Activated T-cell treated with anti-CD3 and anti-CD28 coated beads, Interleukin-2, amount 50 U/mL, for 1 hour (primary cell): ENCODE measurements around the gene SLC3A2.

Experiments
- DNase-seq: peaks from one replicate; pipeline ENCODE4 v3.0.0-alpha.2; 2020

Gene SLC3A2

DNA sequence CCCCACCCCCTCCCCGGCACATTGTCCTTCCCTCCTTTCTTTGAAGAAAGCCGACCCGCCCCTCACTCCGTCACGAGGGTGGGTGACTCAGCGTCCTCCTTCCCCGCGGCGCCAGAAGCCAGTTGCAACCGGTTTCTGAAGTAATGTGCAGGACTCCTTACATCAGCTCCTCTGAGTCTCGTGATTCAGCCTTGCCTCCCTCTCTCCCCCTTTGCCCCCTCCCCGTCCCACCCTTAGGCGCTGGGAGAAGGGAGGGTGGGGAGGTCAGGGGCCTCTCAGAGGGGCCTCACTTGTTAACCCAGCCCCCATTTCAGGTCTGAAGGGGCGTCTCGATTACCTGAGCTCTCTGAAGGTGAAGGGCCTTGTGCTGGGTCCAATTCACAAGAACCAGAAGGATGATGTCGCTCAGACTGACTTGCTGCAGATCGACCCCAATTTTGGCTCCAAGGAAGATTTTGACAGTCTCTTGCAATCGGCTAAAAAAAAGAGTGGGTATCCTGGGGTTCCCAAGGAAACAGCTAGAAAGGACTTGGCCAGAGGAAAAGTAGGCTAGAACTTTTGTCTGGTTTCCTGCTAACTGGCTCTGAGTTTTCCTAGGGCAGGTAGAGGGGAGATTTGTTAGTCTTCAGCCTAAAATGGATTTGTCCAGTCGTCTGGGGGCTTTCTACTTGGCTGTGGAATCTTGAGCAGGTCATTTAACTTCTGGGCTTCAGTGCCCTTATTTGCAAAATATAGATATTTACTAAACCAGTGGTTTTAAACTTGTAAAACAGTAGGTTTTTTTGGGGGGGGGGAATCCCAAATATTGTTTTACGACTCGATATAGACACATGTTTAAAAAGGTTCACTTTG lies 1.1 kb downstream of the SLC3A2 start:
- peak; percentile 92 for DNase-seq

DNA sequence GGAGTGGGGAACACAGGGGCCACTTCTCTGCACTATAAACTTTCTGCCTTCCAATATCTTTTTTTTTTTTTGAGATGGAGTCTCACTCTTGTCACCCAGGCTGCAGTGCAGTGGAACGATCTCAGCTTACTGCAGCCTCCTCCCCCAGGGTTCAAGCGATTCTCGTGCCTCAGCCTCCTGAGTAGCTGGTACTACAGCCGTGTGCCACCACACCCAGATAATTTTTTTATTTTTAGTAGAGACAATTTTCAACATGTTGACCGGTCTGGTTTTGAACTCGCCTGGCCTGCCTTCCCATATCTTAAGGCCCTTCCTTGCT lies 1.7 kb downstream of the SLC3A2 start:
- DNase-seq, result no peak

DNA sequence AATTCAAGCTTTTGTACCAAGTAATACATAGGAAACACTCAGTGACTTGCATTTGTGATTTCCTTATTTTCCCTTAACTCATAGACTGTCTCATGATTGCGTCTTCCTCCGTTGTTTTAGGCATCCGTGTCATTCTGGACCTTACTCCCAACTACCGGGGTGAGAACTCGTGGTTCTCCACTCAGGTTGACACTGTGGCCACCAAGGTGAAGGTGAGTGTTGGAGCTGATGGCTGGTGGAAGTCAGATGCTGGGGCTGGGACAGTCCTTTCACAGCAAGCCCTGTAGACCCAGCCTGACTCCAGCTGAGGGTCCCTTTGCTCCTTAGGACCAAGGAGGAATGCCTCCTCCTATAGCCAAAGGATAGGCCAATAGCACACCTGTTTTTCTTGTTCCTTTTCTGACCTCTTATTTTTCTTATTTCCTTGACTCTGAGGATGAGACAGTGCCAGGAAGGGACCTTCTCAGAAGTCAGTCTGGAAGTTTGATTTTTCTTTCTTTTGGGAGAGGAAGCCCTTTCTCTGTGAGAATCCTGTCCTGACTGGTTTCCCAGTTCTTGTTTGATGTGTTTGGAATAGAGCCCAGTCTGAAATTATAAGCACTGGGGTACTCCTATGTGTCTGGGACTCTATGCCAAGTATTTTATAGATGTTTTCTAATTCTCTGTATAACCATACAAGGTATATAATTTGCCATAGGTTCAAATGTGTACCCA lies 2.2 kb downstream of the SLC3A2 start:
- no peak for DNase-seq

DNA sequence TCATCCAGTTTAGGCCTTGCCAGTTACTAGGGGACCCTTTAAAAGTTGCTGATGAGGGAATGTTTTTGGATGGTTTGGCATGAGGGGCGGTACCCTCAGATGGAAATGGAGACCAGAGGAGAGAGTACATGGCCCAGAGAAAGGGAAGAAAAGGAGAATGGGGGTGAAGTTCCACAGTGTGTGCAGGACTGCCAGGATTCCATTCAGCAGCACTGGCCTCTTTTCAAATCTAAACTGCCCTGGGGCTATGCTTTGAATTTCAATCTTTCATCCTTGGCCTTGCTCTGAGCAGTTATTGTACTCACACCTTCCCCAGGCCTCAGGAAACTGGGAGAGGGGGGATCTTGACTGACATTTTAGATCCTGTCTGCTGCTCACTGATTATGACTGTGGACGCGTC lies 3.0 kb downstream of the SLC3A2 start:
- no peak for DNase-seq

DNA sequence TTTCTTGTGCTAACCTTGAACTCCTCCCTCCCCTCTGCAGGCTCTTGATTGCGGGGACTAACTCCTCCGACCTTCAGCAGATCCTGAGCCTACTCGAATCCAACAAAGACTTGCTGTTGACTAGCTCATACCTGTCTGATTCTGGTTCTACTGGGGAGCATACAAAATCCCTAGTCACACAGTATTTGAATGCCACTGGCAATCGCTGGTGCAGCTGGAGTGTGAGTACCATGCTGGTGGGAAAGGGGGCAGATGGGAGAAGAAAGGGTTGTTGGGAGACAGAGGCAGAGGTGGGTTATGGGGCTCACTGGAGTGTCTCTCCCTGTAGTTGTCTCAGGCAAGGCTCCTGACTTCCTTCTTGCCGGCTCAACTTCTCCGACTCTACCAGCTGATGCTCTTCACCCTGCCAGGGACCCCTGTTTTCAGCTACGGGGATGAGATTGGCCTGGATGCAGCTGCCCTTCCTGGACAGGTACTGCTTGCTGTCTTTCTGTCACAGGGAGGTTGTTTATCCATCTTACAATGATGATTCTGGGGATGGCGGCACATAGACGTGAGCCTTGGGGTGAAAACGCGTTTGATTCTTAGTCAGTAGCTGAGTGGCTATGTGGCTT lies 4.5 kb downstream of the SLC3A2 start:
- DNase-seq, result no peak

DNA sequence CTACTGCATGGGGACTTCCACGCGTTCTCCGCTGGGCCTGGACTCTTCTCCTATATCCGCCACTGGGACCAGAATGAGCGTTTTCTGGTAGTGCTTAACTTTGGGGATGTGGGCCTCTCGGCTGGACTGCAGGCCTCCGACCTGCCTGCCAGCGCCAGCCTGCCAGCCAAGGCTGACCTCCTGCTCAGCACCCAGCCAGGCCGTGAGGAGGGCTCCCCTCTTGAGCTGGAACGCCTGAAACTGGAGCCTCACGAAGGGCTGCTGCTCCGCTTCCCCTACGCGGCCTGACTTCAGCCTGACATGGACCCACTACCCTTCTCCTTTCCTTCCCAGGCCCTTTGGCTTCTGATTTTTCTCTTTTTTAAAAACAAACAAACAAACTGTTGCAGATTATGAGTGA lies 7.7 kb downstream of the SLC3A2 start:
- no peak for DNase-seq

DNA sequence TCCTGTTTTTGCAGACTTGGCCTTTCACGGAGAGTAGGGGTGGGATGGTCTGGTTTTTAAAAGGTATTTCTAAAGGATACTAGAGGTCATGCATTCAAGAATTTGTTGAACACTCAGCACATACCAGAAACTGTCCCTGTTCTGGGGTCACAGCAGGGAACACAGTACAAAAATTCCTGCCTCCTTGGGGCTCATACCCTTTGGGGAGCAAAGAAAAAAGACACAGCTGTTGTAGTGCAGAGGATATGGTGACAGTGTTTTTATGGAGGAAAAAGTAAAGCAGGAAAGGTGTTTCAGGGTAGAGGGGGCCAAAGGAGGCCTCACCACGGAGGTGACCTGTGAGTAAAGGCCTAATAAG lies 8.4 kb downstream of the SLC3A2 start:
- no peak for DNase-seq

DNA sequence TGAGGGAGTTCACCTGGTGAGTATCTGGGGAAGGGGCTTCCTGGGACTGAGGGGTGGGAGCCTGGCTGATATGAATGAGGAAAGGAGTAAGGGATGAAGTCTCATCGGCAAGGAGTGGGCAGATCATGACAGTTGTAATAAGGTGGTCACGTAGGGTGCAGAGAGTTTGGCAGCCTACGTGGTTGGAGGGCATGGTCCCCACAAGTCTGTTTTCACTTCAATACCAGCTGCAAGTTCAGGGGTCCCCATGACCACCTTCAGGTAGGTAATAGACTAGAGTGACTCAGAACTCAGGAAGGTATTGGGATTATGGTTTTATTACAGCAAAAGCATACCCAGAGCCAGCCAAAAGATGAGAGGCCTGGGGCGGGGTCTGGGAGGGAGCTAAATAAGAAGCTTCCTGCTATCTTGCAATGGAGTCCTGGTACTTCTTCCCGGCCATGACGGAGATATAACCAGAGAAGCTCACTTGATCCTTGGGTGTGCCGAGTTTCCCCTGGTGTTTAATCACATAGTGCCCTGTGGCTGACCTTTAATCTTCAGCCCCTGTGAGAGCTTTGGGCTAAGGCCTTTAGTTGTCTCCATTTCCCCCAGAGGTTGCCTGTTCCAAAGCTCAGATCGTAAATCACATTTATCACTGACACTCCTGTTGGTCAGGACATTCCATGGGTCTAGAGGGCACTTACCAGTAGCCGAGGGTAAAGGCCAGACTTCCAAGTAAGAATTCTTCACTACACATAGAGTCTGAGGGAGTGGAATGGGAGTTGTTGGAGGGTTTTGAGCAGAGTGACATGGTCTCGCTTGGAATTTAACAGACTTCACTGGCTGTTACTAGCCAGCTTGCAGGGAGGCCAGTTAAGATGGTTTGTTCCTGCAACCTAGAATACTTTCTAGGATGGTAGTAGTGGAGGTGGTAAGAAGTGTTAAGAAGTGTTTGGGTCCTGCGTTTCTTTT lies 9.1 kb downstream of the SLC3A2 start:
- DNase-seq, result no peak

DNA sequence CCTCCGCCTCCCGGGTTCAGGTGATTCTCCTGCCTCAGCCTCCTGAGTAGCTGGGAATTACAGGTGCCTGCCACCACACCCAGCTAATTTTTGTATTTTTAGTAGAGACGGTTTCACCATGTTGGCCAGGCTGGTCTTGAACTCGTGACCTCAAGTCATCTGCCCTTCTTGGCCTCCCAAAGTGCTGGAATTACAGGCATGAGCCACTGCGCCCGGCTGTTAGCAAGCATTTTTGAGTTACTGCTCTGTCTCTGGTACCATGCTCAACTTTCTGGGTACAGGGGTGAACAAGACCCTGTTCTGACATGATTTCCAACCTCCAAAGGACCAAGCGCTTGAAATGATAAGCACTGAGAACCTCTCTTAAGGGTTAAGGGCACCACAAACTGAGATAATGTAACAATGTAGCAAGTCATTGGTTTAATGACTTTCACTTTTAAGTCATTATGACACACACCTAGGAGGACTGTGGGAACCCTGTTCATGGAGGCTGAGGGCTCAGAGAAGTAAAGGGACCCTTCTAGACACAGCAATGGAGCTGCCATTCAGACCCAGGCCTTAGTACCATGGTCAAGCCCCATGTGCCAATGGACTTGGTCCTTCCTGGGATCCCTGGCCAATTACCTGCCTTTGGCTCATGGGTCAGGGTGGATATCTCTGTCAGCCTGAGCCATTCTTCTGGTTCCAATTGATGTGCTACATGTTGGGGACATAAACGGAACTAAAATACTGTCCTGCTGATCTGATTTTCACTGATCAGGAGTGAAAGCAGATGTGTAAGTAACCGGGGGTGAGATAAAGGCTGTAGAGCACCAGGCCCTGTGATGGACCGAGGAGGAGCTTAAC lies 11.6 kb downstream of the SLC3A2 start:
- no peak for DNase-seq

DNA sequence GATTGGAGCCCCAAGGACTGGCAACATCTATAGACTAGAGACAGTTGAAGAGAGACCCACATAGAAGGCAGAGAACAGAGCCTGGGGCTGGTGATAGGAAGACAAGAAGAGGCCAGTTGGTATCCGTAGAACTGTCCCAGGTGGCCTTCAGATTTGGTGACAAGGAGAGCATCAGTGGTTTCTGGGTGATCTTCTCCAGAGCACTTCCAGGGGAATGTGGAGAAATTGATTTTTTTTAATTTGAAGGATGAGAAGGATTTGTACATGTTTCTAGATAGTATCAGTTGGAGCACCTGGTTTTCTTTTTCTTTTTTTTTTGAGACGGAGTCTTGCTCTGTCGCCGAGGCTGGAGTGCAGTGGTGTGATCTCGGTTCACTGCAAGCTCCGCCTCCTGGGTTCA lies 14.8 kb downstream of the SLC3A2 start:
- no peak for DNase-seq

DNA sequence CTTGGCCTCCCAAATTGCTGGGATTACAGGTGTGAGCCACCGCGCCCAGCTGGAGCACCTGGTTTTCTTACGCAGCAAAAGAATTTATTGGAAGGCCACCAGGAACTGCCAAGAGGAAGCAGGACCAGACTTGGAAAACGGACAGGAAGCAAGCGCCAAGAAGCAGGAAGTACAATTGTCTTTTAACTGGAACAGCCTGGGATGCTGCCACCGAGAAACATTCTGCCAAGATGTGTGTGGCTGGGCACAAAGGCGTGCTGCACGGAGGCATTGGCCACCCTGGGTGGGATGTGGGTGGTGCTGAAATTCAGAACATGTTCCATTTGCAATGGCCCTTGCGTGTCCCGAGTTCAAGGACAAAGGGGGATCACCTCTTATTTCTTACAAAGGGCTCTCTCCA lies 15.4 kb downstream of the SLC3A2 start:
- no peak for DNase-seq

DNA sequence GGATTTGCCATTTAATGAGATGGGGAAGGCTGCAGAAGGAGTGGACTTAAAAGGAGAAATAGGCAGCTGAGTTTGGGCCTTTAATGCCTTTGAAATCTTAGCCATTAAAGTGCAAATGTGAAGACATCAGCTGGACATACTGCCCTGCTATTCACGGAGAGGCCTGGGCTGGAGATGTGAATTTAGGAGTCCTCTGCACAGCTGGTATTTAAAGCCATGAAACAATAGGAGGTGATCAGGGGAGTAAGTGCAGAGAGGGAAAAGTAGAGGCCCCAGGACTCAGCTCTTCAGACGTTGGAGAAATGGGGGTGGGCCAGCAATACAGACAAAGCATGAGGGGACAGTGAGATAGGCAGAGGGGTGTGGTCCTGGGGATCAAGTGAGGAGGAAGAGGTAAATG lies 16.6 kb downstream of the SLC3A2 start:
- no peak for DNase-seq

DNA sequence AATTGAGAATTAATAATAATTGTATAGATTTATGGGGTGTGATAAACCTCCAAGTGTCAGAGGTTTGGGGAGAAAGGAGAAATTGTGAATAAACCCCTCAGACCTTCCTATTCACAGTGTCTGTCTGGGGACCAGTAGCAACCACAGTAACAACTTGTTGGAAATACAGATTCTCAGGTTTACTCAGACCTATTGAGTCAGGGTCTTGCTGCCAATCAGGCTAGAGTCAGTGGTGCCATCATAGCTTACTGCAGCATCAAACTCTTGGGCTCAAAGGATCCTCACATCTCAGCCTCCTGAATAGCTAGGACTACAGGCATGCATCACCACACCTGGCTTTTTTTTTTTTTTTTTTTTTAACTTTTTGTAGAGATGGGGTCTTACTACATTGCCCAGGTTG lies 17.3 kb downstream of the SLC3A2 start:
- DNase-seq, result no peak

DNA sequence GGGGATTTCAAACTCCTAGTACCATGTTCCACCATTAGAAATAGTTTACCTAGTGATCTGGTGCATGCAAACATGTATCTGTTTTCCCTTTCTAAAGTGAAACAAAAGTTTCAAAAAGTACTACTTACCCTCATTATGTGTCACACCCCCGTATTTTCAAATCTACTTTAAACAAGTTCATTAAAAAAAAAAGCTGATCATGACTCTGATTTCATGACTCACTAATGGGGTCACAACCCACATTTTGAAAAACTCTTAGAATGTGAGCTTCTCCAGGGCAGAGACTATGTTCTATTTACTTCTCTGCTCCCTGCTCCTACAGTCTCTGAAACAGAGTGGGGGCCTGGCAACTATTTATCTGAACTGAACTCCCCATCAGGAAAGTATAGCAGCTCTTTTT lies 22.2 kb downstream of the SLC3A2 start:
- DNase-seq, result no peak

DNA sequence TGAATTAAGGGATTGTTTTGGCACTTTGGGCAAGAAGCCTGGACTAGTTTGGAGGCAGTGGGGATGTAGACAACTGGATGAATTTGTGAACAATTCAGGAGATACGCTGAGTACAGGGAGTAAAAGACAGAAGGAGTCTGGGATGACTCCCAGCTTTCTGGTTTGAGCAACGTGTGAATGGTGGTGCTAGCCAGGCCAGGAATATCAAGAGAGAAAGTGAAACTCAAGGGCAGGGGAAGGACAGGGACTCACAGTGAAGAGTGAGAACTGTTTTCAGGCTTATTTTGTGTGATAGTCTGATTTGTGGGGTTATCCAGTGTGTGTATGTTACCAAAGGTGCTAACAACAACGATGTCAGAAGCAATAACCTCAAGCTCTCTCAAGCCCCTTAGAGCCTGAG lies 24.6 kb downstream of the SLC3A2 start:
- DNase-seq, result no peak

DNA sequence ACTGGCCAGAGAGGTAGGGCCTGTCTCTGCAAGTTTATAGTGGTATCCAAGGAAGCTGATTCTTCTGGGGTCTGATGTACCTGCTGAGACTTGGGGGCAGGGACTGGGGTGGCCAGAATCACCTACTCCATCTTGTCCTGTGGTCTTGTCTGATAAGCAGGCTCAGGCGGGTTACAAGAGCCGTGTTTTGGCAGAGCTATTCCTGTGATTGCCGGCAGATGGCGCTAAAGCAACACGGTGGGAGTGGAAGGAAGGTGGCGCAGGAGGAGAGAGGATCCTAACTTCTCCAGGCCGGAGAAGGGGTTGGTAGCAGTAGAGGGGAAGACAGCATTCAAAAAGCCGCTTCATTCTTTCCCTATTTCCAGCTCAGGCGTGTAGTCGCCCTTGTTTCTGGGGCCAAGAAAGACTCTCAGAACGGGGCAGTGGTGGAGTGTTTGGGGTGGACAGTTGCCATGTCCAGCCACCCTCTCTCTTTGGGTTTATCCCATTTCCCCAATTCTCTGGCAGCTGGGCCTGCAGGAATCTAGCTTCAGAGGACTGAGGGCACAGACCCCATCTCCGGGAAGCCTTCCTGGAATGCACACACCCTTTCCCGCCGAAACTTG lies 25.3 kb downstream of the SLC3A2 start:
- DNase-seq, result peak; percentile 81

DNA sequence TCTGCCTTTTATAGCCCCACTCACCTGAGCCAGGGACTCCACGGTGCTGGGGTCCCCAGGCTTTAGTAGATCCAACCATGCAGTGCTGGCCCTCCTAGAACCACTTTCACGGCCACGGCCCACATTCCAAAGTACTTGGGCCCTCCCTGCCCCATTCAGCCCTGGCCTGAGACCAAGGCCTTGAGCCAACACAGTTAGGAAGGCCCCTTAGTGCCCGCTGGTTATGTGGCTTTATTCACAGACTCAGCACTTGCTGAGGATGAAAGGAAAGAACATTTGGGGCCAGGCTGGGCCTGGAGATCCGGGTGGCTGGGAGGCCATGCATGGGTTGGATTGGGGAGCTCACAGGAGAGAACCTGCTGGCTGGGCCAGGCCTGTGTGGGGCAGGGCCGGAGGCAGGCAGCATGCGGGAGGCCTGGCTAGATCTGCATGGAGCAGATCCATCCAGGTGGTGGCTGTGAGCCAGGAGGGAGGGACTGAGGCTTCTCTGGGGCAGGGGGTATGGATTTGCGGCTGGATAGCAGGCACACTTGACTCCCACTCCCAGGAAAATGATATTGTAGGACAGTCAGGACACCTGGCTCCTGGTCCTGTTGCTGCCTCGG lies 27.9 kb downstream of the SLC3A2 start:
- DNase-seq, result no peak

DNA sequence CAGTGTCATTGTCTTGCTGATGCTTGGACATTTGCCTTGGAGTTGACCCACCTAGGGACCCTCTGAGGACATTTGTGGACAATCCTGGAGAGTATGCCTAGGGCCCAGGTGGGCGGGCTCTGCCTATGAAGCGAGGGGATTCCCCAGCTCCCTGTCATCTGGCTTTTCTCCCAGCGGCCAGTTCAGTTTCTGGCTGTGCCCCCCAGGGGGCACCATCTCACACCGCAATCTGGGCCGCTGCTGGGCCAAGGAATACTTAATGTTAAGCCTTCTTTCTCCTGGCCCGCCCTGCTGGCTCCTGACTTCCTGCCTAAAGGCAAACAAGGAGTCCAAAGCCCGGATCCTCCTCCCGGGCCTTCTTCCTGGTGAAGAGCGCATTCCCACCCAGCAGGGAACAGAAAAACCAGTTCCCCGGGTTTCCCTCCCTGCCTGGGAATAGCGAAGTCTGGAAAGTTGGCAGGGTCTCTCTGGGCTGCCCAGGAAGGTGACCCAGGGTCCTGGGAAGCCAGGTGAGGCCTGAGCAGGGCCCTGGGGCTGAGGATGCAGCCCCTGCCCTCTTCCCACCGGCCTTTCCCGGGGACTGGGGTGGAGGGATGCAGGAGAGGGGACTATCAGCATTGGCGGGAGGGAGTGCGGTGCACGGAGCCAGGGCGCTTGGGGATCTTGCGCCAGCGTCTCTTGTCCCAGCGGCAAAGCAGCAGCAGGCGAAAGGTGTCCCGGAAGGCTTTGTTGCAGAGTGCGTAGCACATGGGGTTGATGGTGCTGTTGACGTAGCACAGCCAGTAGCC lies 28.6 kb downstream of the SLC3A2 start:
- DNase-seq, result no peak

DNA sequence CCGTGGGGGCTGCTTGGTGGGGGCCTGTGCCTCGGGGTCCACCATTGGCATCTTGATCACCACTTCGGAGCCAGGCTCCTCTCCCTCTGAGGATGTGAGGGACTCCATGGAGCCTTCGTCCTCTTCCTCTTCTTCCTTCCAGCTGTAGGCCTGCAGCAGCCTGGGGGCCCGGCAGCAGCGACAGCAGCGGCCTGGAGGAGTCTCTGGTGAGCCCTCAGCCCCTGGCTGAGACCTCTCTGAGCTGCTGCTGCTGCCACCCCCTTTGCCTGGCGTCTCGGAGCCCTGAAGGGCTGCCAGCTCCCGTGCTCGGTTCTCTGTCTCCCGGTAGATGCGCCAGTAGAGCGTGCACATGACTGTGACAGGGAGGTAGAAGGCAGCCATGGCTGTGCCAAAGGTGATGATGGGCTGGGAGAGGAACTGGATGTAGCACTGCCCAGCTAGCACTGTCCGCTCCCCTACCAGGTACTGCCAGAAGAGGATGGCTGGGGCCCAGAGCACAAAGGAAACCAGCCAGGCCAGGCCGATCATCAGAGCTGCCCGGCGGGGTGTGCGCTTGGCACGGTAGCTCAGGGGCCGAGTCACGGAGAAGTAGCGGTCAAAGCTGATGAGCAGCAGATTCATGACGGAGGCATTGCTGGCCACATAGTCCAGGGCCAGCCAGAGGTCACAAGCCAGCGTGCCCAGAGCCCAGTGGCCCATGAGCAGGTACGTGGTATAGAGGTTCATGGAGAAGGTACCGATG lies 29.6 kb downstream of the SLC3A2 start:
- DNase-seq, result no peak
